A549 treated with Mapracorat at 1 μM for 4 hours (cell line): Measurements from ENCODE around the gene DNAJA2. TPM values are rescaled to one million over a fixed set of nuclear protein-coding genes. Genes with fewer than 3 reads are reported as not detected.

Experiments
- total RNA-seq: library from RNA; stranded (reverse); fragments of 200-300 nt; extraction: Qiagen RNA extraction; gene quantifications from 5 replicates; pipeline ENCODE4 v1.2.3, GENCODE V29; 2022

DNAJA2 gene
- 67.3 to 74.9 TPM (median 71.5 TPM) in 5 replicates for total RNA-seq

GRCh38 chr16:46973207-46973995 is at the start of gene DNAJA2:
TSS of gene DNAJA2 (minus strand) at chr16:46973674. CDS start at chr16:46973572, 102 bp downstream.

Other genes with a start within 250 kb of the DNAJA2 start
- gene MYLK3, start 225.3 kb downstream of the DNAJA2 start, total RNA-seq: 0.03 to 0.14 TPM (median 0.09 TPM) in 5 replicates
- gene C16orf87, start 142.5 kb downstream of the DNAJA2 start, total RNA-seq: 5.0 to 8.3 TPM (median 6.1 TPM) in 5 replicates
- 8.1 to 11.5 TPM (median 10.7 TPM) in 5 replicates for gene GPT2, start 89.3 kb downstream of the DNAJA2 start, total RNA-seq
- 77.7 to 85.9 TPM (median 81.6 TPM) in 5 replicates for gene NETO2, start 170.3 kb upstream of the DNAJA2 start, total RNA-seq